Measurements from ENCODE around the gene KRT74.

DNA sequence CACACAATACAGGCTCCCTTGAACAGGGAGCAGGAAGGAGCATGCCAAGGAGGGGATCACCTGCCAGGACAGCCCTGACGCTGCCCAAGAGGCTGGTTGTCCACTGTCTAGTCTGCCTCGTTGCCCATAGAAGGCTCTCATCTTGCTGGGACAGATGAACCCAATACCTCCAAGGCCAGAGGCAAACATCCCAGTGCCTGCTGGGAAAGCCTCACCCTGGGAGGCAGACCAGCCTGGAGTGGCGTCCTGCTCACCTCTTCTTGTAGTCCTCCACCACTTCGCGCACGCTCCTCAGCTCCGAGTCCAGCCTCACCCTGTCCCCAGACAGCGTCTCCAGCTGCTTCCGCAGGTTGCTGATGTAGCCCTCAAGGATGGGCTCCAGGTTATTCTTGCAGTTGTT is 42.3 kb upstream of the KRT74 start:
- TF ChIP-seq EZH2phosphoT487 (IDR thresholded peaks at IDR 0.05; ENCODE audit: insufficient read depth, low read depth) (no peak), EZH2 (IDR thresholded peaks at IDR 0.05; ENCODE audit: insufficient read depth, poor library complexity, severe bottlenecking) (no peak)
